Stimulated activated CD8-positive, alpha-beta memory T cell treated with anti-CD3 and anti-CD28 coated beads, Interleukin-2, amount 100 ng/mL, for 48 hours (primary cell): Measurements from ENCODE around the gene ECEL1.
A peak's percentile ranks its signal among the peaks of the same experiment; 100 is the strongest.
"Not testable (repeated sequence)": the region's sequence is repeated elsewhere in the genome, so short reads cannot be mapped to it uniquely, and the experiment has no call there.

Experiments
- DNase-seq, 2 donors: peaks; one replicate each; pipeline ENCODE4 v3.0.0-alpha.2; 2020; ENCODE audit warnings: low read depth in 2 of 2

The ECEL1 gene, protein sequence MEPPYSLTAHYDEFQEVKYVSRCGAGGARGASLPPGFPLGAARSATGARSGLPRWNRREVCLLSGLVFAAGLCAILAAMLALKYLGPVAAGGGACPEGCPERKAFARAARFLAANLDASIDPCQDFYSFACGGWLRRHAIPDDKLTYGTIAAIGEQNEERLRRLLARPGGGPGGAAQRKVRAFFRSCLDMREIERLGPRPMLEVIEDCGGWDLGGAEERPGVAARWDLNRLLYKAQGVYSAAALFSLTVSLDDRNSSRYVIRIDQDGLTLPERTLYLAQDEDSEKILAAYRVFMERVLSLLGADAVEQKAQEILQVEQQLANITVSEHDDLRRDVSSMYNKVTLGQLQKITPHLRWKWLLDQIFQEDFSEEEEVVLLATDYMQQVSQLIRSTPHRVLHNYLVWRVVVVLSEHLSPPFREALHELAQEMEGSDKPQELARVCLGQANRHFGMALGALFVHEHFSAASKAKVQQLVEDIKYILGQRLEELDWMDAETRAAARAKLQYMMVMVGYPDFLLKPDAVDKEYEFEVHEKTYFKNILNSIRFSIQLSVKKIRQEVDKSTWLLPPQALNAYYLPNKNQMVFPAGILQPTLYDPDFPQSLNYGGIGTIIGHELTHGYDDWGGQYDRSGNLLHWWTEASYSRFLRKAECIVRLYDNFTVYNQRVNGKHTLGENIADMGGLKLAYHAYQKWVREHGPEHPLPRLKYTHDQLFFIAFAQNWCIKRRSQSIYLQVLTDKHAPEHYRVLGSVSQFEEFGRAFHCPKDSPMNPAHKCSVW

DNA sequence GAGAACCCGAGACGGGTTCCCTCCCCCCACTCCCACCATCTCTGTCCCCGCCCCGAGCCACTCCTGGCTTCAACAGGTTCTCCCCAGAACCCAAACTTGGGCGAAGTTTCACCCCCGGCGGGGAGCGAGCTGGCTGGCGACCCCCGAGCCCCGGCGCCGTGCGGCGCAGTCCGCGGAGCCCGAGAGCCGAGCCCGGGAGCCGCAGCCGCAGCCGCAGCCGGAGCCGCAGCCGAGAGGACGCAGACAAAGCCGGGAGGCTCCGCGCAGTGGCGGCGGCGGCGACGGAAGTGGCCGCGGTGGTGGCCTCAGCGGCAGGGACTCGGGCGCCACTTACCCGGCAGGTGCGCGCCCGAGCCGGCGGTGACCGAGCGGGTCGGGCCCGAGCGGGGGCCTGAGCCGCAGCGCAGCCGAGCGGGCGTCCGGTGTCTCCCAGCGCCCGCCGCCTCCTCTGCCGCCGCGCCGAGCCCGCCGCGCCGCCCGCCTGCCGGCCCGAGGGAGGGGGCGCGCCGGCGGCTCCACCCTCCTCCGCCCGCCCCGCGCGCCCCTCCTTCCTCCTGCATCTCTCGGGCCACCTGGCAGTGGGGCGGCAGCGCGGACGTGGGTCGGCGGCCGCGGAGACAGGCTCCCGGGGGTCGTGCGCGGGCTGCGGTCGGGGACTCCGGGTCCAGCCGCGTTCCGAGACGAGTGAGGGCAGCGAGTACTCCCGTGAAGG, at the start of gene ECEL1:
TSS of gene ECEL1 (minus strand) at position 450 of the 712 bp plus-strand sequence. CDS start 1,181 bp downstream, outside the sequence.
- DNase-seq: no peak

GRCh38 chr2:232537079-232537478, 49.4 kb upstream of the ECEL1 start:
- no peak for DNase-seq

DNA sequence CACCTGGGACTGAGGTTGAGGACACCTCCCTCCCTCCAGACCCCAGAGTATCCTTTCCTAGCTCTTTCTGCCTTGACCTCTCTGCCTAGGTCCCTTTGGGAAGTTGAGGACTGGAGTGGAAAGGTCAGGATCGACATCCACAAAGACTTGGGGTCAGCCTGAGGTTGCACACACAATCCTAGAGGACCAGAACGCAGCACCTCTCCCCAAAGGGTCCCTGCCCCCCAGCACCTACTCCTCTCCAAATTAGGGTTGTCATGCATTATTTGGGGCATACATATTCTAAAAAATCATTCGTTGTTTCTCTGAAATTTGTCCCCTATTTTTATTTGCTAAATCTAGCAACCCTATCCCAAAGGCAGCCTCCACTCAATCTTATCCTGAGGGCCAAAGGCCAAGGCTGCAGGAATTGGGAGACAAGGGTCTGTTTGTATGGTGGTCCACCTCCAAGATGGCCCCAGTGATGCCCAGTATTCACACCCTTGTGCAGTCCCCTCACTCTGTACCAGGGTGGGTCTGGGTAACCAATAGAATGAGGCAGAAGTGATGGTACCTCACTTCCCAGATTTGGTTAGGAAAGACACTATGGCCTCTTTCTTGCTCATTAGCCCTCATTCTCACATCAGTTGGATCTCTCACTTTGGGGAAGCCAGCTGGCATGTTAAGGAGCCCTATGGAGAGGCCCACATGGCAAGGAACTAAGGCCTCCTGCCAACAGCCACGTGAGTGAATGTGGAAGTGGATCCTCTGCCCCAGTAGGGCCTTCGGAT, 48.3 kb upstream of the ECEL1 start:
- DNase-seq: no peak

GRCh38 chr2:232534940-232535651, 47.5 kb upstream of the ECEL1 start:
- no peak for DNase-seq

DNA sequence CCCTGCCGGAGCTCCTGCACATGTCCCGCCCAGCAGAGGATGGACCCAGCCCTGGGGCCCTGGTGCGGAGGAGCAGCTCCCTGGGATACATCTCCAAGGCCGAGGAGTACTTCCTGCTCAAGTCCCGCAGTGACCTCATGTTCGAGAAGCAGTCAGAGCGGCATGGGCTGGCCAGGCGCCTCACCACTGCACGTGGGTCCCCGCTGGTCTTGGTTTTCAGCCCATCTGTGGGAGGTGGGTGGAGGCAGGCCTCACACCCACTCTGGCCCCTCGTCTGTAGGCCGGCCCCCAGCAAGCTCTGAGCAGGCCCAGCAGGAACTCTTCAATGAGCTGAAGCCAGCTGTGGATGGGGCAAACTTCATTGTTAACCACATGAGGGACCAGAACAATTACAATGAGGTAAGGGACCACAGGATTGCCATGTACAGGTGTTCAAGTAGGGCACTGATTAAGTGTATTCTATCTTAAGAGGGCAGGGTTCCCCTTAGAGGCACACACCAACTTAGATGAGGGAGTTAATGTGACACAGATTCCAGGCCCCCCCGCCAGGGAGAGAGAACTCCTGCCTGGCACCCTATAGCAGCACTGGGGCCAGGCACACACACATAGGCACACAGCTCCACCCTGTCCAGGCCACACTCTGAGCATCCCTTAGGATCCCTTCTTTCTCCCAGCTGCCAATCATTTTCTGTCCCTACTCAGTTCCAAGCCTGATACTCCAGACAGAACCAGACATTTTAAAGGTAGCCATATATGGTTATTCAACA, 46.5 kb upstream of the ECEL1 start:
- no peak for DNase-seq

DNA sequence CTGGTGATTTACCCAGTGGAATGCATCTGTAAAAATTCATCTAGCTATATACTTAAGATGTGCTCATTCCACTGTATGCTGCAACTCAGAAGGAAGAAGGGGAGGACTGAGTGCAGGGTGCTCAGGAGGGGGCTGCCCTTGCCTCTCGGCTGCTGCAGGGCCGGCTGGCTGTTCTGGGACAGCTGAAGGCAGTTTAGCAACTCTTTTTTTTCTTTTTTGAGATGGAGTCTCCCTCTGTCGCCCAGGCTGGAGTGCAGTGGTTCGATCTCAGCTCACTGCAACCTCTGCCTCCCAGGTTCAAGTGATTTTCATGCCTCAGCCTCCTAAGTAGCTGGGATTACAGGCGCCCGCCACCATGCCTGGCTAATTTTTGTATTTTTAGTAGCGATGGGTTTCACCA, 45.2 kb upstream of the ECEL1 start:
- not testable (repeated sequence) for DNase-seq

GRCh38 chr2:232532419-232532818, 44.8 kb upstream of the ECEL1 start:
- DNase-seq: no peak

- no peak for DNase-seq
These were observed 43.1 kb upstream of the ECEL1 start for GRCh38 chr2:232530626-232531260.

GRCh38 chr2:232529806-232530547, 42.3 kb upstream of the ECEL1 start:
- no peak for DNase-seq

DNA sequence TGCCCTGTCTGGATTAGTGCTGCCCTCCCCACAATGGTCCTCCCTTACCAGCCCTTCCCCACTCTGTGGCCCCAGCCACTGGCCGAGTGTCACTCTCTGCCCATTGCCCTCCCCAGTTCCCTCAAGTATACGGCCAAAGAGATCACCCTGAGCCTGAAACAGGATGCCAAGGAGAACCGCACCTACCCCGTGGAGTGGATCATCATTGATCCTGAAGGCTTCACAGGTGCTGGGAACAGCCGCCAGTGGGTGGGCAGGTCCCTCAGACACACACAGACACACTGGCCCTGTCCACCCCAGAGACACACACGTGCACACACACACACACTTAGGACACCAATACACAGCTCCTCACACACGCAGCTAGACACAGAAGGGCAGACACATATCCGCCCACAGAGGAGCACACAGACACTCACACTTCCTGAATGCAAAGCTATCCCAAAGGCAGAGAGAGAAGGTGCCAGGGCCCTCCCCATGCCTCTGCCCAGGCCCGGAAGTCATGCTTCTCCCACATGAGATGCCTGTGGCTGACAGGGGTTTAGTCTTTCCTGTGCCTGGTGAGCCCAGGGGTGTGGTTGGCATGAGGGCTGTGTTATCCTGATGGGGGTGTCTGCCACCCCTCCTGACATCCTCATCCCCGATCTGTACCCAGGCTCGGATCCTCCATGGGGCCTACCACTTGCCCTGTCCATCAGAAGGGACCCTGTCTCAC, 41.3 kb upstream of the ECEL1 start:
- no peak for DNase-seq

- DNase-seq: no peak
These were observed 40.4 kb upstream of the ECEL1 start for GRCh38 chr2:232527905-232528470.

DNA sequence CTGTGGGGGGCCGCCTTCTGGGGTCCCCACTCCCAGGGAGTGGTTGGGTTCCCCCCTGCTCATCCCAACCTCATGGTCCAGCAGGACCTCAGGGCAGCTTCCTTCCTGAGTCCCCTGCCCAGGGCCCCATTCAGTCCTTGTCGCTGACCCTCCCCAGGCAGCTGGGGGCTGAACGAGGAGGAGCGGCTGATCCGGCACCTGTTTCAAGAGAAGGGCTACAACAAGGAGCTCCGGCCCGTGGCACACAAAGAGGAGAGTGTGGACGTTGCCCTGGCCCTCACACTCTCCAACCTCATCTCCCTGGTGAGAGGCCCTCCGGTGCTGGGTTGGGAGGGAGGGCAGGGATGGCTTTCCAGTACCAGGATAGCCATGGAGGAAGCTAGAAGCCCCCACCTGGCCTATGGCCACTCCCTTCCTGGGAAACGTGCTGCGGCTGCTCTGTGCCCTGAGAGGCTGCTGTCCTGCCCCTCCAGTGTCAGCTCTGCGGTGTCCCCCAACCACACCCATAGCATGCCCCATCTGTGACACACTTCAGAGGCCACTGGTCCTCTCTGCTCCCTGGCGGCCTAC, 38.8 kb upstream of the ECEL1 start:
- DNase-seq: no peak

DNA sequence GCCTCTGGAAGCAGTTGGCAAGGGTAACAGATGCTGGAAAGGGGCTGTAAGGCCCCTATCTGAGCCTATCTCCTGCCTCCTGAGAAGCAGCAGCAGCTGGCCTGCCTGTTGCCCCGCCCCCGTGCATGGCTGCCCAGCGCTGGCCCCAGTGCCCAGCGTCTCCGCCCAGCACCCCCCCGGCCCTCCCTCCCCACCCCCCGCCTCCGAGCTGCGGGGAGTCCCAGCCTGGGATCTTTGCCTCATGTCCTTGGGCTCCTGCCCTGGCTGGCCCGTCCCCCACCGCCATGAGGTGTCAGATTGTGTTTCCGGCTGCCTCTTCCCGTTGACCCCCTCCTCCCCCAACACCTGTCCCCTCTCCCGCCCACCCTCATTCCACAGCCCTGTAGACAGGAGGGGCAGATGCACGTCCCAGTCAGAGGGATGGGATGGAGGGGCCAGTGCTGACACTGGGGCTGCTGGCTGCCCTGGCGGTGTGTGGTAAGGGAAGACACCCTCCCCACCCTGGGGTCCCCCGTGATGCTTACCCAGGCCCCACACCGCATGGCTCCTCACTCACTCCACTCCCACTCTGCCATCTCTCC, 38.2 kb upstream of the ECEL1 start, which contains the start of gene CHRND:
TSS of gene CHRND (plus strand) at position 370 of the 581 bp plus-strand sequence. CDS start at position 426, 56 bp downstream.
- DNase-seq: no peak

GRCh38 chr2:232525199-232525598, 37.6 kb upstream of the ECEL1 start:
- no peak for DNase-seq

DNA sequence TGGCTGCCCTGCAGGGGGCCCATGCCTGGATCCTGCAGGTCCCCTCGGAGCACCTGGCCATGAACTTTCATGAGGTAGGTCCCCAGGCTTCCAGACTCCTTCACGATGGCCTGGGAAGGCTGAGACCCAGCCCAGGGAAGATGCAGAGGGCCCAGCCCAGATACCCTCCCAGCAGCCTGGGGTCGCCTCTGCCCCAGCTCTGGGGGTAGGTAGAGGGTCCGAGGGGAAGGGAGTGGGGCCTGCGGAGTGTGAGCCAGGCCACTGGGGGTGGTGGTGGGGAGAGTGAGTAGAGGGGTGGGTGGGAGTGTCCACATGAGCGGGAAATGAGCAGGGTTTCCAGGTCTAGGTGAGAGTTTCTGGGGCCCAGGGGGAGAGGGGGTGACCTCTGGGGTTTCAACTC, 37.1 kb upstream of the ECEL1 start:
- no peak for DNase-seq

- DNase-seq: peak; percentile 37 to 43
These were observed 36.3 kb upstream of the ECEL1 start for GRCh38 chr2:232523682-232524597.
